Cortex of kidney (tissue), 1 donor: Measurements from ENCODE around the gene FAIM2.

Experiments
- DNase-seq: peaks from one replicate; lab custom pipeline; 2025; lab: John Stamatoyannopoulos, UW

Gene FAIM2

GRCh38 chr12:49917166-49917787 is 13.6 kb upstream of the FAIM2 start:
- DNase-seq = no peak

- no peak for DNase-seq
Observed at GRCh38 chr12:49916129-49916919, 12.6 kb upstream of the FAIM2 start.

- DNase-seq = no peak
Observed at GRCh38 chr12:49912345-49913255, 8.9 kb upstream of the FAIM2 start.

- no peak for DNase-seq
Observed at GRCh38 chr12:49911213-49911605, 7.5 kb upstream of the FAIM2 start.

- DNase-seq = no peak
Observed at GRCh38 chr12:49910331-49911212, 6.9 kb upstream of the FAIM2 start.

GRCh38 chr12:49909826-49910225 is 6.1 kb upstream of the FAIM2 start:
- no peak for DNase-seq

GRCh38 chr12:49909356-49909755 is 5.7 kb upstream of the FAIM2 start:
- no peak for DNase-seq

GRCh38 chr12:49907352-49907751 is 3.7 kb upstream of the FAIM2 start:
- no peak for DNase-seq

GRCh38 chr12:49905718-49906314 is 2.1 kb upstream of the FAIM2 start:
- no peak for DNase-seq

- DNase-seq = no peak
Observed at GRCh38 chr12:49904601-49905000, 901 bp upstream of the FAIM2 start.

- DNase-seq = no peak
Observed at GRCh38 chr12:49903351-49903699, 375 bp downstream of the FAIM2 start.

GRCh38 chr12:49902399-49903350 is 1.0 kb downstream of the FAIM2 start:
- no peak for DNase-seq

- DNase-seq = no peak
Observed at GRCh38 chr12:49901986-49902385, 1.7 kb downstream of the FAIM2 start.

GRCh38 chr12:49901026-49901425 is 2.7 kb downstream of the FAIM2 start:
- no peak for DNase-seq

GRCh38 chr12:49900371-49900770 is 3.3 kb downstream of the FAIM2 start:
- no peak for DNase-seq

GRCh38 chr12:49899921-49900320 is 3.8 kb downstream of the FAIM2 start:
- no peak for DNase-seq

- no peak for DNase-seq
Observed at GRCh38 chr12:49899286-49899843, 4.3 kb downstream of the FAIM2 start.

GRCh38 chr12:49897276-49897675 is 6.4 kb downstream of the FAIM2 start:
- DNase-seq = no peak

- DNase-seq = no peak
Observed at GRCh38 chr12:49895773-49896172, 7.9 kb downstream of the FAIM2 start.

GRCh38 chr12:49894751-49895148 is 8.9 kb downstream of the FAIM2 start:
- no peak for DNase-seq
